ENCODE measurements around the gene PMF1.

PMF1 gene

DNA sequence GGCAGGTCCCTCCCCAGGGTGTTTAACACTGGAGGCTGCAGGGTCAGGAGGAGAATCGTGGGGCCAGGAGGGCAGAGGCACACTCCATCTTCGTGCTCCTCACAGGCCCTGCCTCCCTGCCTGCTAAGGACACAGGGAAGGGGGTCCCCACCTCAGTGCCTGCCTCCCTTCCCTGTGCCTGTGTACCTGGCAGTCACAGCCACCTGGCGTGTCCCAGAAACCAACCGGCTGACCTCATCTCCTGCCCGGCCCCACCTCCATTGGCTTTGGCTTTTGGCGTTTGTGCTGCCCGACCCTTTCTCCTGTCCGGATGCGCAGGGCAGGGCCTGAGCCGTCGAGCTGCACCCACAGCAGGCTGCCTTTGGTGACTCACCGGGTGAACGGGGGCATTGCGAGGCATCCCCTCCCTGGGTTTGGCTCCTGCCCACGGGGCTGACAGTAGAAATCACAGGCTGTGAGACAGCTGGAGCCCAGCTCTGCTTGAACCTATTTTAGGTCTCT is 28.6 kb downstream of the PMF1 start:
- no peak for DNase-seq

GRCh38 chr1:156241926-156242325 is 29.1 kb downstream of the PMF1 start, which contains the start of gene BGLAP:
TSS of gene BGLAP (plus strand) at chr1:156242184. CDS start at chr1:156242232, 48 bp downstream.
- DNase-seq: no peak

GRCh38 chr1:156242738-156243137 is 29.9 kb downstream of the PMF1 start:
- no peak for DNase-seq

DNA sequence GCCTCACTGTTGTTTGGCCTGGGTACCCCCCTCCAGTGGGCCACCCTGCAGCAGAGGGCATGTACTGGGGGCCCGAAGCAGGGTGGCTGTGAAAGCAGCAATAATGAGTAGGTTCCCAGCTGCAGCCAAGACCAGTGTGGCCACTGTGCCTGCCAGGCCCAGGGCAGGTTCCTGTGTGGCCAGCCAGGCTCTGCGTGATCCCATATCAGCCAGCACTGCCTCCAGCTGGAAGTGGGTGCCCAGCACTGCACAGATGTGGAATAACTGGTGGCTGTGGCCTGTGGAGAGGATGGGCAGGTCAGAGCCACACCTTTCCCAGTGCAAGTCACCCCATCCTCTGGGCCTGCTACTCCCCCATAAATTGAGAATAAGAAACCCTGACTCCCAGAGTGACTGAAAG is 31.3 kb downstream of the PMF1 start:
- DNase-seq: no peak

DNA sequence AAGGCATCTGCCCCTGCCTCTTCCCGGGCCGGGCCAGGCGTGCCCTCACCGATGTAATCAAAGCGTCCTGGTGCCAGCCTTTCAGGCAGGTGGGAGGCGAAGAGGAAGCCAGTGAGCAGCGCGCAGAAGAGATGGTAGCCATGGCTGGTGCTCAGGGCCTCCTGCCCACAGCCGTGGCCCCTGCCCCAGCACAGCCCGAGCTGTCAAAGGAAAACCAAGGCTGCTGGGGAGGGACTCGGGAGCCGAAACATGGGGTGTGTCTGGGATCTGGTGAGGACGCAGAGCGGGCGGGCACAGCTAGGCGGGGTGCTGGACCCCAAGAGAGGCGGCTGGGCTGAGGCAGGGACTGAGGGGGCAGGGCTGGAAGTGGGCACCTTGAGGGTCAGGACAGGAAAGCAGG is 31.9 kb downstream of the PMF1 start:
- no peak for DNase-seq

DNA sequence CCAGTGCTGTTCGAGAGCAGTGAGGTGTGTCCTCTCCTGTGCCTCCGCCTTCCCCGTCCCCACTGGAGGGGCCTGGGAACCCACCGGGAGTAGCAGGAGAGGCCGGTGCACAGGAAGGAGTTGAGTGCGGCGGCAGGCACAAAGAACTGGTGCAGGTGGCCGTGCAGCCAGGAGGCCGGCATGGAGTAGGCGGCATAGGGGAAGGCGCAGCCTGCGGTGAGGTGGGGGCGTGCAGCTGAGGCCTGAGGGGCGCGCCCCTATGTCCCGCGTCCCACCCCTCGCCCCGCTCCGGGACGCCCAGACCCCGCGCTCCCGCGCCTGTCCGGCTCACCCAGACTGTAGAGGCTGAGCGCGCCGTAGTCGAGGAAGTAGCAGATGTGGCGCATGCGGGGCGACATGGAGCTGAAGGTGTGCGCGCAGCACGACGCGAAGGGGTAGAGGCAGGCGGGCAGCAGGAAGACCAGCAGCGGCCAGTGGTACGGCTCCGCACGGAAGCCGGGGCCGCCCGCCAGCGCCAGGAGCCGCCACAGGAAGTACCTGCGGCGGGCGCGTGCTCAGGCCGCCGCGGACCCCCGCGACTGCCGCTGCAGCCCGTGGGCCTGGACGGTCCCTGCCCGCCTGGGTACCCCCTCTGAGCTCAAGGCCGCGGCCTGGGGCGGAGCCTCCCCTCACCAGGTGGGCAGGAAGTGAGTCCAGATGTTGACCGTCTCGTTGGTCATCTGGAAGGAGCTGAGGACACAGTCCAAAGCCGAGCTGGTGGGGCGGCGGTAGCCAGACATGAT is 32.8 kb downstream of the PMF1 start:
- DNase-seq: peak; percentile 45

GRCh38 chr1:156246241-156246780 is 33.5 kb downstream of the PMF1 start:
- DNase-seq: no peak

GRCh38 chr1:156246781-156247459 is 34.1 kb downstream of the PMF1 start:
- DNase-seq: no peak

DNA sequence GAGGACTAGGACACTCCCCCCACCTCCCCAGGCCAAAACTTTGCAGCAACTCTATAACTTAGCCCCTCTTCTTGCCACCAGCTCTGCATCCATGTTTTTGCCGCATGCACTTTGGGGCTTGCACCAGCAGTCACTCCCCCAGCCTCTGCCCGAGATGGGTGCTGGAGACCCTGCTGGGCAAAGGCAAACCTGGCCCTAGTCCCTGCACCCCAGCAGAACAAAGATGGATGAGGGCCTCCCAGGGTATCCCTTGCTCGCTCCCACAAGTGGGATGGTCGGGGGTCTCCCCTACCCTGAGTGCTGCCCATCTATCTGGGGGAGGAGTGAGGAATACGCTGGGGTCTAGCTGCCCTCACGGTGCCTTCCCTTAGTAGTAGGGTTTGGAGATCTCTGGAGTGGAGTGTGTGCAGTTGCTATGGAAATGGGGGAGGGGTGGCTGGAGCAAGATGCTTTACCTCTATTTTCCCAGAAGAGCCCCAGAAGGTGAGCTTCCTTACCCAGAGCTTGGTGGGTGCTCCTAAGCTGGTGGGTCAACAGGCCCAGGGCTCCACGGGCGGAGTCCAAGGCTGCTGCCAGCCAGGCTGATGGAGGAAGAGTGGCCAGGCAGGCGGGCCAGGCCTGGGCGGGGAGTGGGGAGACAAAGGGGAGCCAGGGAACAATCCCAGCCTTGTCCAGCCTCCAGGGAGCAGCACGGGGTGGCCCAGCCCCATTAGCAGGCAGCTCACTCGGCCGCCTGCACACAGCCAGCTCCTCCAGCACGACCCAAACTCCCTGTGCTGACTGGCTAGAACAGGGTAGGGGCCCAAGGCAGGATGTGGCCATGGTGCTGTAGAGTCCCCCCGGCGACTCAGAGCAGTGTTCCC is 34.9 kb downstream of the PMF1 start, which contains the start of gene PAQR6:
TSS of gene PAQR6 (minus strand) at position 597 of the 863 bp plus-strand sequence. CDS start 1,325 bp downstream, outside the sequence.
- DNase-seq: no peak

GRCh38 chr1:156248323-156248683 is 35.5 kb downstream of the PMF1 start:
- no peak for DNase-seq

GRCh38 chr1:156249593-156249992 is 36.8 kb downstream of the PMF1 start:
- no peak for DNase-seq

- no peak for DNase-seq
Measured at GRCh38 chr1:156251527-156251926, 38.7 kb downstream of the PMF1 start.

DNA sequence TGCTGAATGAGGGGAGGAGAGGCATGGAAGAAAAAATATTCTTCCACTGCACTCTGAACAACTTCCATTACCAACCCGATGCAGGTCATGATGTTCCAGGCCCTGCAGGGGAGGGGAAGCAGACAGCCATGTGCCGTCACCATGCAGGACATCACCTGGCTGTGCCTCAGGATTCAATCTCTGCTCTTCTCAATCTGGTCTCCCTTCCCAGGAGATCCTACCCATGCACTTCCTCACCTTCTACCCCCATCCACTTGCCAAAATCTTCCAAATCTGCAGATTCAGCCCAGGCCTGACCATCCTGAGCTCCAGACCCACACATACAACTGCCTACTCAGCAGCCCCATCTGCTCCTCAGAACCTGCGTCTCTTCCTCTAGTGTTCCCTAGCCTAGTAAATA is 40.8 kb downstream of the PMF1 start:
- DNase-seq: no peak

GRCh38 chr1:156257711-156258110 is 44.9 kb downstream of the PMF1 start:
- DNase-seq: no peak

DNA sequence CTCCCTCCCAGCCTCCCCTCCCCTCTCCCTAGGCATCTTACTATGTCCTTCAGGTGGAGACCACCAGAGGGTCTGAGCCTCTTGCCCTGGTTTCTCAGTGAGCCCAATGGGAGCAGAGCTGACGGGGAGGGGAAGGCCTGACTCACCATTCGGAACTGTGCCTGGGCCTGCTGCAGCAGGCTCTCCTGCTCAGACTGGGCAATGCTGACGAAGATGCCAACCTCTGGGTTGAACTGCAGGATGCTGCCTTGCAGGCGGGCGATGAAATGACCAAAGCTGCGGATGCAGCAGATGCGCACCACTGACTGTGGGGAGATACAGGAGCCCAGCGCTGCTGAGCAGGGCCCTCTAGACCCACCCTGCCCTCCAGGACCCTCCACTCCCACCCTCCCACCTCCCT is 46.1 kb downstream of the PMF1 start:
- DNase-seq: no peak

DNA sequence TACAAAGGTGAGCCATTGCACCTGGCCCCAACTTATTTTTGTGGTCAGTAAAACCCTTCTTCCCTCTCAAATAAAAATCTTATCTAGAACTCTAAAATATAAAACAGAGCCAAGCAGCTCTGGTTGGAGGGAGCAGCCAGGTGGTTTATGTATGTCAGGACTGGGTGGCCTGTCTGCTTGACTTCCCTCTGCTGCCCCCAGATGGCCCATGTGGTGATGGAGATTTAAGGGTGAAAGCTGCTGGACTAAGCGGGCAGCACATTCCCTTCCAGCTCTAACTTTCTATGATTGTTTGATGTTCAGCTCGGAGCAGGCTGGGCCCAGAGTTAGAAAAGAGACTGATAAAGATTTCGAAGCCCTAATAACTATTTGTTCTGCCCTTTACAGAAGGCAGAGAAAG is 47.0 kb downstream of the PMF1 start:
- no peak for DNase-seq

- no peak for DNase-seq
Measured at GRCh38 chr1:156260896-156261295, 48.1 kb downstream of the PMF1 start.

DNA sequence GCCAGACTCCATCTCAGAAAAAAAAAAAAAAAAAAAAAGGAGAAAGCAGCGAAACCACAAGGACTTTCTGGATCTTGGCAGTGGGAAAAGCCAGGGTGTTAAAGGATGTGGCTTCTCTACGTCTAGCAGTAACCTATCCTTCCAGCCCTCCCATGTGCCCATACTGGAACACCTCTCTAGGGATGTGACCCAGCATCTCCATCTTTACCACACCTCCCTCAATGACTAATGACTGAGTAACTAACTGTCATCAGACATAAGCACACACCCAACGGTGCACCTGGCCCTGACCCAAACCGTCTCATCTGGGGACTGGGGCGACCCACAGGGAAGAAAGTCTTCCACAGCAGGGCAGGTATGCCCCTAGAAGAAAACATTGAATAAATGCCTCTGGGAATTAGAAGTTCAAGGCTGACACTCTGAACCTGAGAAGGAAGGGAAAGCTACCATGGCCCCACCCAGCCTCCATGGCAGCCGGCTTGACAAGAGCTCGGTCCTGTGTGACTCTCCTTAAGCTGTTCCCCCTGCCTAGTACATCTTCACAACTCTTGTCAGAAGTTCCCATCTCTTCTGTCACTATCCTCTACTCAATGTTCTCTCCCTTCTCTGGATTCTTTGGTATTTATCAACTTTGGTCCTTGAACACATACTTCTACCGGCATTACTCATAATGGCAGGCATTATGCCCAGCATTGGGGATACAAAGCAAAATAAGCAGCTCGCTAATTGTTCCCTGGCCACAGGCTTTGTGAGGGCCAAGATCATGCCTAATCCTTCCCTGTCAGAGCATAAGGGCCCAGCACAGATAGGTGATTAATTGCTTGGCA is 49.9 kb downstream of the PMF1 start:
- DNase-seq: no peak

- no peak for DNase-seq
Measured at GRCh38 chr1:156263288-156263655, 50.5 kb downstream of the PMF1 start.

DNA sequence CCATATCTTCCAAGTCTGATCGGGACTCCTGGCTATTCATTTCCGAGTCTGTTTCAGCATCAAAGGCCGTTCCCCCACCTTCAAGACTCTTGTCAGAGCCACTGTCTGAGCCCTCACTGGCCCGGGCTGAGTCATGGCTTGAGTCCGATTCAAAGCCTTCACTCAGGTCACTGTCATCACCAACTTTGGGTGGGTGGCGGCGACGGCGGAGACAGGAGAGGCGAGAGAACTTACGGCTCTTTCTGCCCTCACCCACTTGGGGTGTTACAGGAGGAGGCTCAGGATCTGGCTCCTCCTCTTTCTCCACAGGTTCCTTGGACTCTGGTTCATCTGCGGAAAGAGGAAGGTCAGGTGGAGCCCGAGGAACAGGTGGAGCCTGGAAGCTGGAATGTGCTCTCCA is 53.2 kb downstream of the PMF1 start:
- no peak for DNase-seq

DNA sequence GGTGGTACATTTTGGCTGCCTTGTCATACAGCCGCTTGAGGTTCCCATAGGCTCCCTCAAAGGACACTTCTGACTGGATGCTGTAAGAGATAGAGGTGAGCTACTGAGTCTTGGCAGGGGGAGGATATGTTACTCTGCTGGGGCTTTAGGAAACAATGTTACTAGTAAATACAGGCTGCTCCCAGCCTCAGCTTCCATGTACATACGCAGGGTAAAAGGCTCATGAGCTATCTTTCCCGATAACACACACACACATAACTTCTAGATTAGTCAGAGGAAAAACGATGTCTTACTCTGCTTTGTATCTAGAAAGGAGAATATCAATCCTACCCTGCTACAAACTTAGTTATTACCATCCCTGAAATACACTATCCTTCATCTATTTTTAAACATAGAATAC is 55.5 kb downstream of the PMF1 start:
- no peak for DNase-seq

DNA sequence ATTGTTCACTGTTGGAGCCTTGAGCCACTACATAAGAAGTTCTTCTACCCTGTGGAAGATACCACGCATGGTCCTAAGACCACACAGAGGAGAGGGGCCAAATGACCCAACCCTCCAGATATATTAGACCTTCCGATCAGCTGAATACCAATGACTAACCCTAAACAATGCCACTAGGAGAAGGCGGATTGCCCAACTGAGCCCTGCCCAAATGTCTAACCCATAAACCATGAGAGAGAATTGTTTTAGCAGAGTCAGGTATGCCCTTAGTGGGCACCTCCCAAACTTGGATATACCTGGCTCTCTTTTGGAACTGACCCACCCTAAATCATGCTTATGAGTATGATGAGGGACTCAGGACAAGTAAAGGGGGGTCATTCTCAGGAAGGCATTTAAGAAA is 57.5 kb downstream of the PMF1 start:
- DNase-seq: no peak

All from activated naive CD4-positive, alpha-beta T cell treated with Interleukin-2 at 50 U/mL for 16 hours (primary cell).